GM12872 (cell line): ENCODE measurements around the gene IRF2BP2.

Source experiments
- TF ChIP-seq, protein P1 (sequence below): IDR thresholded peaks from 3 replicates; pipeline ENCODE4 v1.5.1; 2011; ENCODE audit warnings: low read depth, mild to moderate bottlenecking, low read length, moderate library complexity; ENCODE audit not compliant: insufficient read depth

IRF2BP2 gene

GRCh38 chr1:234621657-234622335 lies 11.8 kb upstream of the IRF2BP2 start:
- TF ChIP-seq, protein P1, sequence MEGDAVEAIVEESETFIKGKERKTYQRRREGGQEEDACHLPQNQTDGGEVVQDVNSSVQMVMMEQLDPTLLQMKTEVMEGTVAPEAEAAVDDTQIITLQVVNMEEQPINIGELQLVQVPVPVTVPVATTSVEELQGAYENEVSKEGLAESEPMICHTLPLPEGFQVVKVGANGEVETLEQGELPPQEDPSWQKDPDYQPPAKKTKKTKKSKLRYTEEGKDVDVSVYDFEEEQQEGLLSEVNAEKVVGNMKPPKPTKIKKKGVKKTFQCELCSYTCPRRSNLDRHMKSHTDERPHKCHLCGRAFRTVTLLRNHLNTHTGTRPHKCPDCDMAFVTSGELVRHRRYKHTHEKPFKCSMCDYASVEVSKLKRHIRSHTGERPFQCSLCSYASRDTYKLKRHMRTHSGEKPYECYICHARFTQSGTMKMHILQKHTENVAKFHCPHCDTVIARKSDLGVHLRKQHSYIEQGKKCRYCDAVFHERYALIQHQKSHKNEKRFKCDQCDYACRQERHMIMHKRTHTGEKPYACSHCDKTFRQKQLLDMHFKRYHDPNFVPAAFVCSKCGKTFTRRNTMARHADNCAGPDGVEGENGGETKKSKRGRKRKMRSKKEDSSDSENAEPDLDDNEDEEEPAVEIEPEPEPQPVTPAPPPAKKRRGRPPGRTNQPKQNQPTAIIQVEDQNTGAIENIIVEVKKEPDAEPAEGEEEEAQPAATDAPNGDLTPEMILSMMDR: no peak

DNA sequence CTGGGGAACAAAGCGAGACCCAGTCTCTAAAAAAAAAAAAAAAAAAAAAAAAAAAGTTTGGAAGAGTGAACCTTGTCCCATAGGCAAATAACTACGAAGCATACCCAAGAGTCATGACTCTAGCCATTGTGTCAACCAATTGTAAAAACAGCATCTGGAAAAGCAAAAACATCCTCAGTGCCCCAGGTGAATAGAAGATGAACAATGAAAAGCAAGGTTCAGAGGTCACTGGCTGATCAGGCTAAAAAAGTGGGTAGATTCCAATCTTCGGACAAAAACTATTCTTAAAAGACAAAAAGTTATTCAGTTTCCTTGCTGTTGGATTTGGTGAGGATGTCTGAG lies 11.1 kb upstream of the IRF2BP2 start:
- TF ChIP-seq, protein P1: no peak

DNA sequence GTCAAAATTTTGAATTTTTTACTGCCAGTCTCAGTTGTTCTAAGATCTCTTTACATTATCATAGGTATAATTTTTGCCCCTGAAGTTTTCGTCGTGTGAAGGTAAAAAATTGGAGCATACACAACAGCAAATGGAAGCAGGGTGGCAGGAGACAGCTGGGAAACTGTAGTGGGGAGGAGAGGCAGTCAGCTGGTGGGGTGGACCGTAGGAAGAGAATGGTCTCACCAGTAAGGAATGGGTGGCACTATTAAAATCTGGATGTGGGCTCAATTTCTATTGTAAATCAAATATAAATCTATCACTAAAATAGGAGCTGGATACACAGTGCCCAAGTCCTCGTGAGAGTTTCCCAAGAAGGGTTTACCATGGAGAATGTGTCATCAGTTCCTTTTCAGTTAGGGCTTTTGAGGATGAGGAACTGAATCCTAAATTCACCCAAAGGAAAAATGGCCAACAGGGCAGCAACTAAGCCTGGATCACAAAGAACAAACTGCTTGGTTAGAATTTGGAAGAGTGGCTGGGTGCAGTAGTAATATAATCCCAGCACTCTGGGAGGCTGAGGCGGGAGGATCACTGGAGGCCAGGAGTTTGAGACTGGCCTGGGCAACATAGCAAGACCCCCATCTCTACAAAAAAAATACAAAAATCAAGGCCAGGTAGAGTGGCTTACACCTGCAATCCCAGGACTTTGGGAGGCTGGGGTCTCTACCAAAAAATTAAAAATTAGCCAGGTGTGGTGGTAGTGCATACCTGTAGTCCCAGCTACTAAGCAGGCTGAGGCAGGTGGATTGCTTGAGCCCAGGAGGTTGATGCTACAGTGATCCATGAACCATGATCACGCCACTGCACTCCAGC lies 10.5 kb upstream of the IRF2BP2 start:
- TF ChIP-seq, protein P1: no peak

GRCh38 chr1:234619794-234620247 lies 9.8 kb upstream of the IRF2BP2 start:
- TF ChIP-seq, protein P1: no peak

- TF ChIP-seq, protein P1: no peak
Observed at GRCh38 chr1:234619071-234619480, 9.1 kb upstream of the IRF2BP2 start.

DNA sequence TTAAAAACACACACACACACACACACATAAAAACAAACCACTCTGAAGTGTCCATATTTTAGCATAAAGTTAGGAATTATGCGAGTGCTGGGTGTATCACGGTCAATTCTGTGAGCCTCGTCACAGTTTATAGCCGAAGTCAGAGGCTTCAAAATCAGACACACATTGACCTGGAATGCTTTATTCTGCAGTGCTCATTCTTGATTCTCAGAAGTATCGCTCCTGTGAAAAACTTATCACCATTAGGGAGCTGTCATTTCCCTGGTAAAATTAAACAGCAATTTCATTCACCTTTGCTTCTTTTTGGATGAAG lies 8.7 kb upstream of the IRF2BP2 start:
- TF ChIP-seq, protein P1: no peak

DNA sequence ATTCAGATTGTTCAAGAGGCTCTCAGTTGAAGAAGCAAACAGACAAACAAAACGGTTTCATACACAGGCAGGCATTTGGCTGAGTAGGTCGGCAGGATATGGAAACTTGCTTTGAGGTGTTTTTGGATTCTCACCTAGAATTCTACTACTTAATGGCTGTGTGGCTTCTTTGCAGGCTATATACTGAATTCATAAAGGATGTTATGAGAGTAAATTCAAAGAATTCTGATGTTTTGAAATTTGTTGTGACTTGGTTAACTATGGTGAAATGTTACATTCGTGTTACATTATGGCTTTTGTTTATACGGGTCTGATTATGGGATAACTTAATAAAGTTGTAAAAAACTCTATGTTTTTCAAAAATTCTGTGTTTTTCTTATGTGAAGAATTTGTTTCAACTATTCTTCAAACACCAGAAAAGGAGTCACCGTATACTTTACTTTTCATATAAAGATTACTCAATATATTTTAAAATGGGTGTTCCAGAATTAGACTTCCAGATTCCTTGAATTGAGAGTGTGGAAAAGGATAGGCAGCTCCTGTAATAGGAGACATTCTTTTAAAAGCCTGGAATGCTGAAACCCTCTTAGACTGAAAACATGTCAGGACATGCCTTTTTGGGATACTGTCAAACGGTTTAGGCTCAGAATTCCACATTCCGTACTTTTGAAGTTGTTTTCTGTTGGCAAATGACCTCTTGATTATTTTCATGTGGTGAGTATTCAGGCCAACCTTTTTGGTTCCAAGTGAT lies 8.2 kb upstream of the IRF2BP2 start:
- TF ChIP-seq, protein P1: no peak
